Keratinocyte (primary cell): ENCODE data around the gene NUP160.

ENCODE experiments used
- EZH2 ChIP-seq: IDR thresholded peaks from one replicate; pipeline ENCODE4 v1.6.1; 2012; ENCODE audit warnings: inconsistent platforms, mild to moderate bottlenecking, low read length, moderate library complexity
- TF ChIP-seq, protein P1 (sequence below), 3 experiments: IDR thresholded peaks in 1 of 3; conservative IDR thresholded peaks in 1 of 3; optimal IDR thresholded peaks in 1 of 3; 2 replicates in 2 of 3; 3 replicates in 1 of 3; pipeline versions ENCODE3 to v1.5.1; 2011; ENCODE audit warnings: low read length in 3 of 3, mild to moderate bottlenecking in 3 of 3, moderate library complexity in 2 of 3, control low read depth in 1 of 3, inconsistent platforms in 1 of 3; ENCODE audit not compliant: insufficient read depth in 2 of 3; ENCODE audit errors: extremely low read depth in 1 of 3

GRCh38 chr11:47773882-47774281 is 74.3 kb downstream of the NUP160 start:
- TF ChIP-seq, protein P1, sequence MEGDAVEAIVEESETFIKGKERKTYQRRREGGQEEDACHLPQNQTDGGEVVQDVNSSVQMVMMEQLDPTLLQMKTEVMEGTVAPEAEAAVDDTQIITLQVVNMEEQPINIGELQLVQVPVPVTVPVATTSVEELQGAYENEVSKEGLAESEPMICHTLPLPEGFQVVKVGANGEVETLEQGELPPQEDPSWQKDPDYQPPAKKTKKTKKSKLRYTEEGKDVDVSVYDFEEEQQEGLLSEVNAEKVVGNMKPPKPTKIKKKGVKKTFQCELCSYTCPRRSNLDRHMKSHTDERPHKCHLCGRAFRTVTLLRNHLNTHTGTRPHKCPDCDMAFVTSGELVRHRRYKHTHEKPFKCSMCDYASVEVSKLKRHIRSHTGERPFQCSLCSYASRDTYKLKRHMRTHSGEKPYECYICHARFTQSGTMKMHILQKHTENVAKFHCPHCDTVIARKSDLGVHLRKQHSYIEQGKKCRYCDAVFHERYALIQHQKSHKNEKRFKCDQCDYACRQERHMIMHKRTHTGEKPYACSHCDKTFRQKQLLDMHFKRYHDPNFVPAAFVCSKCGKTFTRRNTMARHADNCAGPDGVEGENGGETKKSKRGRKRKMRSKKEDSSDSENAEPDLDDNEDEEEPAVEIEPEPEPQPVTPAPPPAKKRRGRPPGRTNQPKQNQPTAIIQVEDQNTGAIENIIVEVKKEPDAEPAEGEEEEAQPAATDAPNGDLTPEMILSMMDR (optimal IDR thresholded peaks at IDR 0.05 in 1 of 3, IDR thresholded peaks at IDR 0.05 in 1 of 3, conservative IDR thresholded peaks at IDR 0.05 in 1 of 3; ENCODE audit: extremely low read depth in 1 of 3, insufficient read depth in 2 of 3, low read length in 3 of 3): no peak
- no peak for TF ChIP-seq EZH2
